GM12873 (cell line): Measurements from ENCODE around the gene MYO6.

ENCODE experiments used
- CTCF ChIP-seq: IDR thresholded peaks from 2 replicates; pipeline ENCODE4 v1.5.1; 2012; ENCODE audit warnings: low read depth, mild to moderate bottlenecking, moderate library complexity, low read length, control low read depth; ENCODE audit not compliant: insufficient read depth; ENCODE audit errors: missing control alignments

The MYO6 gene

DNA sequence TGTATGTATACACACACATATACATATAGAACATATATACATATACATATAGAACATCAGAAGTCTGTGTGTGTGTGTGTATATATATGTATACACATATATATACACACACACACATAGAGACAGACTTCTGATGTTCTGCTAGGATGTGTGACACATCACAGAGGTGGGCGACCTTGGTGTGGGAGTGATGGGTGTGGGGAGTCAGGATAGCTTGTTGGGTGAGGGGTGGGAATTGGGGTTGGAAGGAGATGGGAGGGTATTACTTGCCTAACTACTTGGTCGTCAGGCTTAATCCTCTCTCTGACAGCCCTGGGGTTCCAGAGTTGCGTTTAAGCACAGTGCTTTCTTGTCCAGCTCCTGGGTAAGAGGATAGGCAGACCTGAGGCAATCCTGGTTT lies 8.3 kb downstream of the MYO6 start:
- TF ChIP-seq CTCF = no peak

DNA sequence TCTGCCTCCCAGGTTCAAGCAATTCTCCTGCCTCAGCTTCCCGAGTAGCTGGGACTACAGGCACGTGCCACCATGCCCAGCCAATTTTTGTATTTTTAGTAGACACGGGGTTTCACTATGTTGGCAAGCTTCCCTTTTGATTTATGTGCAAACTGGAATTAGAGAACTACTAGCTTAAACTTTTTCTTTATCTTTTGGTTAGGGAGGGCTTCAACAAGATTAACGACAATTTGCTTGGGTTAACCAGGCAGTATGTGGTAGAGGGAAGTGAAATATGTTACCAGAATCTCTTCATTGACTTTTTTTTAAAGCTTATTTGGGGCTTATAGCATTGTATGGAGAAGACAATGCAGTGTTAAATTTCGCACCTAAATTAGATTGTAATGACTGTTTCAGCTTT lies 9.0 kb downstream of the MYO6 start:
- no peak for TF ChIP-seq CTCF

DNA sequence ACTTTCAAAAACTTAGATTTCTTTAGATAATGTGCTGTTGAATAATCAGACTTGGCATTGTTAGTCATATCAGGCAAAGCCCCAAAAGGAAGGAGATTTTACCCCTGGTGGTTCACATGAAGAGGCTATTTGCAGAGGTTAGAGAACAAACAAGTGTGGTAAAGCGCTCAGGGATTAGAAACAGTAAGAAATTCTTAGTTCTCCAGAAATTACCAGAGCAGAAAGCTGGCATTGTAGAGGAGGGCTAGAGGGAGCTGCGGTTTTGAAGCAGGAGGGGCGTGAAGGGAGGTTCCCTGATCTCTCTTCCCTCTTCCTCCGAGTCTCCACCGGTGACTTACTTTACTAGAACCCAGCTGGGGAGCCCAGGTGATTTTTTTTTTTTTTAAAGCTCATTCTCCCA lies 10.2 kb downstream of the MYO6 start:
- TF ChIP-seq CTCF = no peak

- no peak for TF ChIP-seq CTCF
Observed at GRCh38 chr6:75760320-75760719, 11.3 kb downstream of the MYO6 start.

GRCh38 chr6:75761489-75761888 lies 12.4 kb downstream of the MYO6 start:
- no peak for TF ChIP-seq CTCF

- no peak for TF ChIP-seq CTCF
Observed at GRCh38 chr6:75762063-75762462, 13.0 kb downstream of the MYO6 start.

DNA sequence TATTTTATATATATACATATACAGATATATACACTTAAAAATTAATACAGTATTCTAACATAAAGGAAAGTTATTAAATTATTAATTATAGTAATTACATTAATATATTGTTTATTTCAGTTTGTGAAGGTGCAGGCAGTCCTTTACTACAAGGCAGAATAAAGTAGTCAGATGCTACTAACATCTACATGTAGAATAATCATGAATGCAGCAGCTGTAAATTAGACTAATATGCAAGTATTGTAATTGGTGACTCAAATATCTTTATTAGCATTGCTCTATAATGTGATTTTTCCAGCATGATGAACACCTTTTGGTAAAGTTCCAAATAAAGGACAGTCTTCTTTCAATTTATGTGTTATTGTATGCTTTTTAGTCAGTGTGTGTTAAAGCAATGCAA lies 17.3 kb downstream of the MYO6 start:
- no peak for TF ChIP-seq CTCF

GRCh38 chr6:75770844-75771243 lies 21.8 kb downstream of the MYO6 start:
- TF ChIP-seq CTCF = no peak
